Peyer's patch (tissue), 4 donors: Measurements from ENCODE around the gene ZNF787.

ENCODE experiments used
- CTCF ChIP-seq, 6 experiments: fragments of 450-650 bp in 4 of 6; fragments of 200-600 bp in 2 of 6; sonication (generic) in 1 of 6; IDR thresholded peaks; one replicate each; pipeline ENCODE4 v1.5.1; 2017 to 2019; ENCODE audit warnings: antibody characterized with exemption in 6 of 6, mild to moderate bottlenecking in 3 of 6, moderate library complexity in 1 of 6
- POLR2A ChIP-seq, 2 donors: fragments of 450-650 bp; IDR thresholded peaks; one replicate each; pipeline ENCODE4 v1.5.1; 2017; ENCODE audit warnings: antibody characterized with exemption in 2 of 2, mild to moderate bottlenecking in 2 of 2, moderate library complexity in 2 of 2

GRCh38 chr19:56111601-56112312 is 9.3 kb downstream of the ZNF787 start:
- TF ChIP-seq CTCF (IDR thresholded peaks at IDR 0.05): no peak
- no peak for TF ChIP-seq POLR2A (IDR thresholded peaks at IDR 0.05)
